A549 (cell line): Measurements from ENCODE around the gene LRRC47. TPM values are rescaled to one million over a fixed set of nuclear protein-coding genes. Genes with fewer than 3 reads are reported as not detected.

Source experiments
- ATAC-seq, 2 experiments: fragments of 200-7000 bp in 1 of 2; fragments of >200 bp in 1 of 2; cut with Nextera tagmentation in 1 of 2; cut with Tn5 transposase in 1 of 2; 3 replicates each; pipeline versions ENCODE4 v1.8.0 to v1.9.1; 2018 to 2020; ENCODE audit warnings: mild to moderate bottlenecking in 1 of 2, moderate library complexity in 1 of 2
- CTCF ChIA-PET: fragments of 300-600 bp; sonication (Branson Sonifier 250); formaldehyde crosslinking; extraction: SDS; loops from one replicate; lab custom pipeline; 2021; ENCODE audit warnings: antibody characterized with exemption, inconsistent platforms; lab: Yijun Ruan, JAX
- POLR2A ChIA-PET: fragments of 350-600 bp; formaldehyde crosslinking; extraction: SDS; loops from one replicate; lab custom pipeline; 2021; ENCODE audit warnings: antibody characterized with exemption, inconsistent platforms; lab: Yijun Ruan, JAX
- DNase-seq, 2 experiments: peaks; one replicate each; pipeline versions ENCODE4 v3.0.0 to v3.0.0-alpha.2; 2011 to 2016; ENCODE audit warnings: low read depth in 1 of 2, low spot score in 1 of 2
- FAIRE-seq: peaks from 2 replicates; lab custom pipeline; 2011; peaks lifted over from hg19 to GRCh38; lab: Jason Lieb, UNC
- H3K27ac ChIP-seq, 2 experiments: fragments of >200 bp; sonication (Bioruptor Twin); formaldehyde crosslinking; 3 replicates each; pipeline ENCODE4 v1.5.1; 2016 to 2017
- H3K4me1 ChIP-seq: fragments of >200 bp; sonication (Bioruptor Twin); formaldehyde crosslinking; 3 replicates; pipeline ENCODE4 v1.6.1; 2016
- H3K4me2 ChIP-seq: fragments of >200 bp; sonication (Bioruptor Twin); formaldehyde crosslinking; 3 replicates; pipeline ENCODE4 v1.6.1; 2016
- H3K4me3 ChIP-seq: fragments of >200 bp; sonication (Bioruptor Twin); formaldehyde crosslinking; 3 replicates; pipeline ENCODE4 v1.5.1; 2016
- H3K9me3 ChIP-seq: fragments of >200 bp; sonication (Bioruptor Twin); formaldehyde crosslinking; 3 replicates; pipeline ENCODE4 v1.6.1; 2016
- ATOH8 ChIP-seq: fragments of 250-450 bp; sonication (Bioruptor Pico); IDR thresholded peaks from 2 replicates; pipeline ENCODE4 v1.5.0; 2020; ENCODE audit warnings: low read depth, mild to moderate bottlenecking, moderate library complexity
- BHLHE40 ChIP-seq: IDR thresholded peaks from 2 replicates; pipeline ENCODE4 v1.6.1; 2012; ENCODE audit warnings: low read depth, low read length, inconsistent platforms
- CBX2 ChIP-seq: fragments of 200-600 bp; sonication (generic); IDR thresholded peaks from 2 replicates; pipeline ENCODE4 v1.6.1; 2016; ENCODE audit warnings: low read depth, mild to moderate bottlenecking, borderline replicate concordance
- CTCF ChIP-seq: fragments of >200 bp; sonication (Bioruptor Twin); formaldehyde crosslinking; IDR thresholded peaks from 3 replicates; pipeline ENCODE4 v1.5.1; 2016
- E2F6 ChIP-seq: IDR thresholded peaks from 2 replicates; pipeline ENCODE4 v1.6.1; 2012; ENCODE audit warnings: low read depth, borderline replicate concordance
- HES2 ChIP-seq: fragments of >200 bp; sonication (Bioruptor Twin); formaldehyde crosslinking; IDR thresholded peaks from 2 replicates; pipeline ENCODE4 v1.6.1; 2016
- HOXB5 ChIP-seq: fragments of 250-450 bp; sonication (Bioruptor Pico); IDR thresholded peaks from 2 replicates; pipeline ENCODE4 v1.5.0; 2020; ENCODE audit warnings: mild to moderate bottlenecking, moderate library complexity
- KDM1A ChIP-seq: fragments of 200-600 bp; sonication (generic); IDR thresholded peaks from 2 replicates; pipeline ENCODE4 v1.6.1; 2016; ENCODE audit warnings: low read depth, mild to moderate bottlenecking
- MAX ChIP-seq: IDR thresholded peaks from 2 replicates; pipeline ENCODE4 v1.6.1; 2012
- NPAS2 ChIP-seq: fragments of 250-450 bp; sonication (Bioruptor Pico); IDR thresholded peaks from 2 replicates; pipeline ENCODE4 v1.8.0; 2022; ENCODE audit warnings: mild to moderate bottlenecking, moderate library complexity, borderline replicate concordance
- PHF8 ChIP-seq: fragments of 200-600 bp; sonication (generic); IDR thresholded peaks from 2 replicates; pipeline ENCODE4 v1.6.1; 2016; ENCODE audit warnings: low read depth, mild to moderate bottlenecking, antibody characterized with exemption, moderate library complexity, borderline replicate concordance
- POLR2AphosphoS2 ChIP-seq: conservative IDR thresholded peaks from 2 replicates; pipeline ENCODE4 v1.6.1; 2012; ENCODE audit warnings: low read length, improper control_type of control experiment, inconsistent platforms
- RNF2 ChIP-seq: fragments of 200-600 bp; sonication (generic); IDR thresholded peaks from 2 replicates; pipeline ENCODE4 v1.6.1; 2016; ENCODE audit warnings: low read depth, mild to moderate bottlenecking, antibody characterized with exemption, moderate library complexity, borderline replicate concordance
- SMC3 ChIP-seq: fragments of >200 bp; sonication (Bioruptor Twin); formaldehyde crosslinking; IDR thresholded peaks from 3 replicates; pipeline ENCODE4 v1.6.1; 2018; ENCODE audit warnings: inconsistent platforms
- USF2 ChIP-seq: fragments of 450-650 bp; IDR thresholded peaks from 2 replicates; pipeline ENCODE4 v1.6.1; 2014; ENCODE audit warnings: antibody characterized with exemption
- WGBS: methylation state at CpG from one replicate; pipeline ENCODE4 v1.1.6; 2017; ENCODE audit errors: missing lambda C conversion rate; 5-methylcytosine and 5-hydroxymethylcytosine counted together
- polyA plus RNA-seq, 4 experiments: library from polyadenylated mRNA; depleted of rRNA in 3 of 4; stranded (reverse); fragments of >200 nt; fragmentation: RNase III in 1 of 4; extraction: RNeasy Plus Mini Kit Qiagen cat#74134 plus additional on column Dnase treatment in 1 of 4; gene quantifications; 2 replicates in 3 of 4; 3 replicates in 1 of 4; pipeline ENCODE4 v1.2.3, GENCODE V29; 2011 to 2017

The LRRC47 gene
- polyA plus RNA-seq, 2 of the 4 experiments (the other 2 are of a cell fraction), result 28.5 to 41.6 TPM

GRCh38 chr1:3773572-3774275 is 22.6 kb downstream of the LRRC47 start:
- 81% methylated on average over 7 of the region's 16 CpGs for WGBS
- no peak for FAIRE-seq
- Histone ChIP-seq H3K4me1 (peaks cover 17% of the 10 kb centered on the region), H3K4me2 (peak overlapping the region; percentile 91; the same call in 2 of the 3 replicates)
- no peak for TF ChIP-seq KDM1A
- TF ChIP-seq BHLHE40, result no peak
- TF ChIP-seq, all 56 proteins: peak for 0
- DNase-seq (no peak), ATAC-seq (no peak; a peak in 1 of 6 replicates)
- ChIA-PET POLR2A (no interaction called here), CTCF (interaction anchor here (1.0 to 1.2 kb wide), 2 partner anchors 10 to 18 kb away, joined by 3 to 4 read pairs; no protein-coding TSS in a partner anchor)
- Histone ChIP-seq H3K4me3 (no peak overlapping the region), H3K27ac (no peak overlapping the region), H3K9me3 (no peaks in the 10 kb centered on the region)

GRCh38 chr1:3772715-3773571 is 23.4 kb downstream of the LRRC47 start, which contains the start of gene SMIM1:
TSS of gene SMIM1 (plus strand) at chr1:3772749. CDS start at chr1:3775374, 2,625 bp downstream.
- FAIRE-seq, result no peak
- Histone ChIP-seq H3K9me3 (no peaks in the 10 kb centered on the region), H3K4me3 (peak within 1 kb of the TSS; percentile 77), H3K27ac (peak within 1 kb of the TSS; percentile 77 to 96), H3K4me2 (peak within 1 kb of the TSS; percentile 91), H3K4me1 (peaks cover 17% of the 10 kb centered on the region)
- ATAC-seq, result peak; percentile 11 to 34; a peak in 2 of 6 replicates
- no peak for DNase-seq
- CTCF ChIA-PET, result interaction anchor here (1.0 to 1.2 kb wide), 2 partner anchors 11 to 19 kb away, joined by 3 to 4 read pairs; no protein-coding TSS in a partner anchor
- POLR2A ChIA-PET, result no interaction called here
- WGBS, result 71% methylated on average over 4 of the region's 55 CpGs
- TF ChIP-seq E2F6 (no peak), HES2 (no peak), CTCF (no peak), RNF2 (no peak), CBX2 (no peak), NPAS2 (CRISPR knock-in tag) (no peak), ATOH8 (no peak), POLR2AphosphoS2 (no peak), SMC3 (no peak), MAX (no peak)

GRCh38 chr1:3772027-3772714 is 24.1 kb downstream of the LRRC47 start:
- Histone ChIP-seq H3K4me2 (peak overlapping the region; percentile 91), H3K4me3 (peak overlapping the region; percentile 77), H3K4me1 (peaks cover 17% of the 10 kb centered on the region), H3K9me3 (no peaks in the 10 kb centered on the region), H3K27ac (peak overlapping the region; percentile 77 to 96)
- CTCF ChIA-PET, result no interaction called here
- FAIRE-seq (no peak), DNase-seq (peak; percentile 72 to 84), ATAC-seq (peak; percentile 72 to 82)
- POLR2A ChIA-PET, result no interaction called here
- TF ChIP-seq RNF2 (0 out of 2 replicates have a peak, but pooled peaks have one; percentile 31), MAX (peak; percentile 67; the same call in 1 of the 2 replicates), CTCF (no peak), USF2 (no peak), HOXB5 (CRISPR knock-in tag) (no peak), PHF8 (peak; percentile 54; the same call in 1 of the 2 replicates)
- WGBS, result 18% methylated on average over 17 of the region's 61 CpGs
